HG03432 (cell line): ENCODE results near the gene HIVEP3.

Experiments
- ATAC-seq: cut with Tn5 transposase; IDR thresholded peaks from one replicate; pipeline ENCODE4 v1.9.1; 2021; ENCODE audit warnings: mild to moderate bottlenecking, moderate library complexity; ENCODE audit not compliant: unreplicated experiment

HIVEP3 gene

DNA sequence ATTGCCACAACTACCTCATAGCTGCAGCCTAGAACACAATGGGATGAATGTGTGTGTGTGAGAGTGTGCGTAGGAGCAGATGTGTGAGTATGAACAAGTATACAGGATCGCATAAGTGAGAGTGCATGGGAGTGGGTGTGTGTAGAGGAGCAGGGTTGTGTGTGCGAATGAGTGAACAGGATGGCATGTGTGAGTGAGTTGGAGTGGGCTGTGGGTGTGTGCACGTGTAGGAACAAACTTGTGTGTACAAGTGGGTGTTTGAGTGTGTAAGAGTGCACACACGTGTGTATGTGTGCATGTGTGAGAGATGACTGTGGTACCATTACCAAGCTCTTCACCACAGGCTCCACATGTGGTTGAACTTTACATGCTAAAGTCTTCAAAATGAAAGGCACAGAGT lies 258.8 kb downstream of the HIVEP3 start:
- no peak for ATAC-seq

GRCh38 chr1:41659159-41659495 lies 259.6 kb downstream of the HIVEP3 start:
- ATAC-seq = no peak

DNA sequence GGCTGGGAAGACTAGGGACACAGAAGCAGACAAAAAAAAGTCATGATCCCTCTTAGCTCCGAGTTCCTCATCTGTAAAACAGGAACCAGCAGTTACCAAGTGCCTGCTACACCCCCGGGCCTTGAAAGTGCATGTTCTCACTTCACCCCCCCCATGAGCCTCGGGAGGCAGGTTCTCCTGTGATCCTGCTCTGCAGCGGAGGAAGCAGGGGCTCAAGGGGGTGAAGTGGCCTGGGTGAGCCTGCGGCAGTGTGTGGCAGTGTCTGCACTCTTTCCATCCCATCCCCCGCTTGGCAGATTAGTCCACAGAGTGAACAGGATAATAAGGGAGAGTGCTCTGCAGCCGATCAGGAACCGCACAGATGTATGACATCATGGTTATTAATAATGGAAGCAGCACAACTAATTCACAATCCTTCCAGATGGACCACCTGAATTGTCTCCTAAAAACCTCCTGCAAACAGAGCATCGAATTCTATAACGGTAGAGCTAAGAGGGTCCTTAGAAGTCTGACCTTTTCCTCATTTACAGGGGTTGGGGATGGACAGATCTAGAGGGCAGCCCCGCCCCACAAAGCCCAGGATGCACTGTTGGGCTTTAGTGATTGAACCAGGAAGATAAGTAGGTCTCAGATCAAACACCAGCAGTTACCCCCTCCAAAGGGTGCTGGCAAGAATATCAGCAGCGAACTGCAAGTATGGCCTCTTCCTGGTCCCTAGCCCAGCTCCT lies 260.1 kb downstream of the HIVEP3 start:
- no peak for ATAC-seq

- no peak for ATAC-seq
These were observed 260.9 kb downstream of the HIVEP3 start for GRCh38 chr1:41657679-41658295.

- no peak for ATAC-seq
These were observed 261.8 kb downstream of the HIVEP3 start for GRCh38 chr1:41656825-41657500.

DNA sequence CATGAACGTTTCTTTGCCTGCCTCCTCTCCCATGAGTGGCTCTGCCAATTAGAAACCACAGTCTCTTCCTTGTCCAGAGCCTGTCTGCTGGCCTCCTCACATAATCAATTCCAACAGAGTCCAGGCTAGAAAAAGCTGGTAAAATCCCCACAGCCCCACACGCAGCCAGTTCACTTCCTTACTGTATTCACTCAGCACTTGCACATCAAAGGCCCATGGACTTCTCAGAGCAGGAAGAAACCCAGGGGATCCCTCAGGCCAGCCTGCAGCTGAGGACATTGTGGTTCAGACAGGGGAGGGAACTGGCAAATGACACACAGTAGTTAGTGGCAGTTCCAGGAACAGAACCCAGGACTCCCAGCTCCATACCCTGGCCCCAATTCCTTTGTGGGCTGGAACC lies 262.7 kb downstream of the HIVEP3 start:
- no peak for ATAC-seq

- ATAC-seq = no peak
These were observed 263.1 kb downstream of the HIVEP3 start for GRCh38 chr1:41655632-41656031.

- ATAC-seq = no peak
These were observed 265.1 kb downstream of the HIVEP3 start for GRCh38 chr1:41653574-41653973.

DNA sequence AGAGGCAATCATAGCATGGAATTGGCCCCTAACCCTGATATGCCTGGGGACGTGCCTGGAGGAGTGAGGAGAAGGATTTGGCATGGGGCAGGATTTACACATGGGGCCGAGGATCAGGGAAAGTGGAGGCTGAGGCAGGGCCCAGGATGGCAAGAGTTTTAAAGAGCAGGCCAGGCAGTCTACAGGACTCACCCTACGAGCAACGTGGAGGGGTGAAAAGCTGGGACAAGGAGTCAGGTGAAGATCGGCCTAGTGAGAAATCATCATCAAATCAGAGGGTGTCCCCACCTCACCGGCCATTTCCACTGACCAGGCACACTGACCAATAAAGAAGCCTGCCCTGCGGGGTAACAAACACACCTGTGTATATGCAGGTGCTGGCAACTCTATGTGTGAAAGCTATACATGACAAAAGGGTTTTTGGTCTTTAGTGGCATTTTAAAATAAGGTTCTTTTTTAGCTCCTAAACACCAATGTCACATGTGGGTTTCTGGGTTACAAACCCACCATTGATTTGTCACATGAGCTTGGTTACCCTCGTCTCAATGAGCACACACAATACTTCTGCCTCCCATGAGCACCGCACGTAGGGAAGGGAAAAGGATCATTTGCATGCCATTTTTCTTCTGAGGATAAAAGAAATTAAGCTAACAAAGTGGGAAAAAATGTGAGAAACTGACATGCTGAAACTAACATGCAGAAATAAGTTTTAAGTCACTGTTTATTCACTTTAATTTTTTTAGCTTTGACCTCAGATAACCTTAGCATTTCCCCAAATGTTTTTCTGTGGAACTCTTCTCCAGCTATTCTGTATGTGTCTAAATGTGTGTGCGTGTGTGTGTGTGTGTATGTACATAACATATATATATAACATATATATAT lies 266.1 kb downstream of the HIVEP3 start:
- no peak for ATAC-seq

DNA sequence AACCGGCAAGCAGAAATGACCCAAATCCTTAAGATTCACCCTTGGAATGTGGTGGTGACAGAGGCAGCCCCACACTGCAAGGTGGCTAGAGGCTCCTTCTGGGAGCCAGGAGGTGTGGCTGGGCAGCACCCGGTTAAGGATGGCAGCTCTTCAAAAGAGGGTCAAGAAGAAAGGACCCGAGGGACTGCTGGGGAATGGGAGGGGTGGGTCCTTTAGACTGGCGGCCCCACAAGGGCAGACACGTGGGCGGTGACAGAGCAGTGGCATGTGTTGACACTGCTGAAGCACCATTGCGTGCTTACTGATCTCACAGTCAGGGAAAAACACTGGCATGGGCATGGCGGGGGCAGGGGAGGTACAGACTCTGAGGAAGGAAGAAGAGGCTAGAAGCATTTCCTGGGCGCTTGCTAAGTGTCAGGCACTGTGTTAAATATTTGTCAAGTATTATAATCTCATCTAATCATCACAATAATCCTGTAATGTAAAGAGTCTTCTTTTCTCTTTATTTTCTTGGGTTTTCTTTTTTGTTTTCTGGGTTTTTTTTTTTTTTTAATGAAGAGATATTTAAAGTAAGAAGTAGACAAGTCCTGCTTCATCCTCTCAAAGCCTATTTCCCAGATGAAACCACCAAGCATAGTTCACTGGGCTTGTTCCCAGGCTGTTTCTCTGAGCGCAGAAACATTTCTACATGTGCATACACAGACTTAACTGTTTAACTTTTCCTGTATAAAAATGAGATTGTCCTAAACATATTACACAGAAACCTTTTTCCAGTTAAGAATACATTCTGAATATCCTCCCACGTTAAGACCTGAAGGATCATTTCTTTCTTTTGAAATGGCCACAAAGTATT lies 268.5 kb downstream of the HIVEP3 start:
- no peak for ATAC-seq

DNA sequence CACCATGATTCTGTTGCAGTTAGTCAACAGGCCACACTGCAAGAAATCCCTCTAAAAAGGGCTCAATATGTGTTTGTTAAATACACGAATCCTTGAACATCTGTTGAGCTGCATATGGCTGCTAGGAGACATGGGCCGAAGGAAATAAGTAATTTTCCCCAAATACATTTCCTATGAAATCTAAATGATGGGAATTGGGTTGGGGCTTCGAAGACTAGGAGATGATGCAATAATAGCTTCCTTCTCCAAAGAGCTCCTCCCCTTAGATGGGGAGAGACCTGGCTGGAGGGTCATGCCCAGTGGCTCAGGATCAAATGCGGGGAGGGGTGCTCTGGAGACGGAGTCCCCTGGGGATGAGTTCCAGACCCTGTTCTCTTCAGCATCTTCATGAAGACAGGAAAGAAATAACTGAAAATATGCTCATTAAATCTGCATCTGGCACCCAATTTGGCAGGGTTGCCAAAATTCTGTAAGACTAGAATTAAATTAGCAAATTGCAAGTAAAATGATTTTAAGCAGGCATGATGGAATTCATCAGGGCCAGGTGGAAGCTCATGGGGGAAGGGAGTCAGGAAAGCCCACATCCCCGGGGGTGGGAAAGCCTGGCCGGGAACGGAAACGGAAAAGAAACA lies 269.2 kb downstream of the HIVEP3 start:
- no peak for ATAC-seq

DNA sequence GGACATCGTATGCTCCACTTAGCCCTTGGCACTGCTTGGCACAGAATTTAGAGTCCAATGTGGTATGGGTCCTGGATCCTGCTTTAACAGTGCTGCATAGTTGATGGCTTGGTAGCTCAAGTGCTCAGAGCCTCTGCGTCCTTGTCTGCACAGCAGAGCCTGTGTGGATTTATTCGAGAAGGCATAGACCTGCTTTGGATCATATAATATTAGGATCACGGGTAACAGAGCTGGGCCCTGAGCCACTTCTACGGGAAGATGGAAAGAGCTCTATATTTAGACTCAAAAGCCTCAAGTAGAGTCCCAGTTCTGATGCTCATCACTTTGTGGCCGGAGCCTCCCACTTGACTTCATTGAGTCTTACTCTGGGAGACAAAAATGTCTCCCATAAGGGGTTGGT lies 269.9 kb downstream of the HIVEP3 start:
- no peak for ATAC-seq

DNA sequence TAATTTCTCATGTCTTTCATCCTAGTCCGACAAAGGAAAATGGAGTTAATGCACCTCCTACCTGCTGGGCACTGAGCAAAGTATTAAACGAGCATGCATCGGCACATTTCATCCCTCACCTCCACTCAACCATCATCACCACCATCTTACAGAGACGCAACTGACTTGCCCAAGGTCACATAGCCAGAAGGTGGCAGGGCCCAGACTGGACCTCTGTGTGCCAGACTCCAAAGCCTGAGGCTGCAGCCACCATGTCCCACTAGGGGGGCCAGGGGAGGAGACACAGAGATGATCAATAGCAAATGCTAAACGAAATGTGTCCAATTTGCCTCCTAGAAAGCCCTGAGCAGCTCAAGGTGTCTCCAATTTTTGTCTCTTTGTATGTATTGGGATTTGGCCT lies 270.5 kb downstream of the HIVEP3 start:
- no peak for ATAC-seq

GRCh38 chr1:41647221-41648135 lies 271.2 kb downstream of the HIVEP3 start:
- ATAC-seq = no peak

DNA sequence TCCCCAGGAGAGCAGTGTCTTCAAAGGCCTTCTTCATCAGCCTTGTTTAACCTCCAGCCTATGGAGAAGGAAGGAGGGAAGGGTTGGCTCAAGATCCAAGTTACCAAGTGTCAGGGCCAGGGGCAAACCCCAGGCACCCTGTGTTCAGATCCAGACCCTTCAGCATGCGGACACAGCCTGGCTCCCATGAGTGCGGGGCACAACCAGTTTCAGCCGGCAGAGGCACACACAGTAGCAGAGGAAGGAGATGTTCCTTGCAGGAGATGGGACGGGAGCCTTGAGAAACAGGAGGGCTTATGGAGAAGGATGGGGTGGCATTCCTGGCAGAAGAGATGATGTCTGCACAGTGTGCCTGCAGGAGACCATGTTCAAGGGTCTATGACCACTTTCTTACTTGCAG lies 272.5 kb downstream of the HIVEP3 start:
- no peak for ATAC-seq

GRCh38 chr1:41645062-41645461 lies 273.7 kb downstream of the HIVEP3 start:
- ATAC-seq = no peak

DNA sequence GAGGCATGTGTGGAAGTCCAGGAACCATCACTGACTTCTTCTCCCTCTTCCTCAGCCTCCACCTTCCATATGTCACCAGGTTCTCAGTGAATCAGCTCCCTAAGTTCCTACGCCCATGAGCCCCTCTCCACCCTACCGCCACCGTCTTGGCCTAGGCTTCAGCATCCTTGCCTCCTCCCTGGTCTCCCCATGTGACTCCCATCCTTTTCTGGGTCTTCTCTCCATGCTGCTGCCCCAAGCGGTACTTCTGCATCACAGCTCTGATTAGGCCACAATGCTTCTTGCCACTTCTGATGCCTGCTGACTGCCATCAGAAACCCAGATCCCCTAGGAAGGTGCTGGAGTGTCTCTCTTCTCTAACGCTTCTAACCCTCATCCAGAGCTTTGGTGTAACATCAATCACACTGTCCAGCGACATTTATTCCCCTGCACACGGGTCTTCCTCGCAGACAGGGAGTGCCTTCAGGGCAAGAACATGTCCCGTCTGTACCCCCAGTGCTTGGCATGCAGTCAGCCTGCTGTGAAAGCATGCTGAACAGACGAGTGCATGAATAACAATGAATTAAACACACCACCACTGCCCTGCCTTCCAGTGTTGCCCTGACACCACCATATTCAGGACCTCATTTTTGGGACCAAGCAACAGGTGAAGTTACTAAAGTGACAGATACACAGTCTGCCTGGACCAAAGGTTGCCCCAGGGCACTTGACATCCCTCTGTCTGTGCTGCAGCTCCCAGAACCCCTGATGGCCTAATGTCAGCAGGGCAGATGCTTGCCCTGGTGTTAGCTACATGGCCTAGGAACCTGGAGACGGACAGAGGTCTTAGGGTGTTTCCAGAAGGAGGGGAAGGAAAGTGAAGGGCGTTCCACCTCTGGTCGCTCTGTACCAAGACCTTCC lies 275.6 kb downstream of the HIVEP3 start:
- no peak for ATAC-seq

DNA sequence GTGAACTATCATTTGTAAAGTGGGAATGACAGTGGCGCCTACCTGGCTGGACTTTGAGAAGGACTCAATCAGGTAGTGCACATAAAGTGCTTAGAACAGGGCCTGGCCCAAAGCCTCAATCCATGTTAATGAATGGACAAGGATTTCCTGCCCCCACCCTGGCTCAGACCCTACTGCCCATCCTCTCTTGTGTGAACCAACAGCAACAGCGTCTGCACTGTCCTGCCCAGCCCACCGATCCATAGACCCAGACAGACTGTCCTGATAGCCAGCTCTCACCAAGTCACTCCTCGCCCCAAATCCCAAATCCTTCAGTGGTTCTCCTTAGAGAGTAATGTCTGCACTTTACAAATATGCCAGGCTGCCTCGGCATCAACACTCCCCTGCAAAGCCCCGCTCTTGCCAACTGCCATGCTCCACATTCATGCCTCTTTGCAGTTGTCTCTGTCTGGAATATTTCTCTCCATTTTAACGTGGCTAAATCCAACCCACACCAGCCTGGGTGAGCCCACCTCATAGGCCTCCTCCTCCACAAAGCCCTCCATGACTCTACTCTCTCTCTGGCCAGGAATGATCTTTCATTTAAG lies 276.7 kb downstream of the HIVEP3 start:
- no peak for ATAC-seq
